H4 (cell line): ENCODE measurements around the gene BABAM2. TPM values are rescaled to one million over a fixed set of nuclear protein-coding genes. Genes with fewer than 3 reads are reported as not detected.

Source experiments
- DNase-seq: peaks from one replicate; pipeline ENCODE4 v3.0.0-alpha.2; 2015; ENCODE audit warnings: low spot score
- total RNA-seq: library from RNA; depleted of rRNA; stranded (reverse); fragments of >200 nt; shearing (Covaris generic); gene quantifications from 2 replicates; pipeline ENCODE4 v1.2.3, GENCODE V29; 2014

The BABAM2 gene
- total RNA-seq, 1 experiment from 2014 or later, result 20.7 TPM

DNA sequence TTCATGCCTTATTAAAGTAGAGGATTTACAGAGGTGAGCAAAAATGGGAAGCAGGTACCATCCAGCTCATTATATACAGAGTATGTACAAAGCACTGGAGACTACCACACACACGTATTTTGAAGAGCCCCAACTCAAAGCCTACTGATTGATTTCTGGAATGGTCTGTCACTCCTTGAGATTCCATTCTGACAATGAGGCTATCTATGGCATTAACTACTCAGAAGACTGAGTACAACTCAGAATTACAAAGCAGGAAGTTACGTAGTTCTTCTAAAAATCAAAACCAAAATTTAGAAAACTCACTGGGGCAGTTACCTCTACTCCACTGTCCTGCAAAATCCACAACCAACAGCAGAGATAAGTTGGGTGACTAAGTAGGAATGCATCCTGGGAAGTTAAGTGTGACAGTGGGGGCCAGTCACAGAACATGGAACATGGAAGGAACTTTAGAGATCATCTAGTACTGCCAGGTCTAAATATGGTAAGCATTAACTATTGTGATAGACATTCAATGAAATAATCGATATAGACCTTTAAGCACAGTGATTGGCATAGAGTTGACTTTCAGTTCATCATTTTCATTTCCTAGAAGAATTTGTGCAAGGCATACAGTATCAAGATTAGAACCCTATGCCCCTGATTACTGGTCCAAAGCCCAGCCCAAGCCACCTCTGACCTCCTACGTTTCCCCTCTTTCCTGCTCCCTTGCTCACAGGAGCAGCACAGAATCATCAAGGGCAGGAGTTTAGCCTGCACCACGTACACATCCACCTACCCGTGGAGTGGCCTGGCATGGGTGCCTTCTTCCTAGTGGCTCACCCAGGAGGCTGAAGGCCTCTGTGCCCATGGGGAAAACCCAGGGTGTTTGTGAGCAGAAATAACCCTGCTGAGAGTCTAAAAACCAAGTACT is 422.0 kb downstream of the BABAM2 start:
- no peak for DNase-seq

DNA sequence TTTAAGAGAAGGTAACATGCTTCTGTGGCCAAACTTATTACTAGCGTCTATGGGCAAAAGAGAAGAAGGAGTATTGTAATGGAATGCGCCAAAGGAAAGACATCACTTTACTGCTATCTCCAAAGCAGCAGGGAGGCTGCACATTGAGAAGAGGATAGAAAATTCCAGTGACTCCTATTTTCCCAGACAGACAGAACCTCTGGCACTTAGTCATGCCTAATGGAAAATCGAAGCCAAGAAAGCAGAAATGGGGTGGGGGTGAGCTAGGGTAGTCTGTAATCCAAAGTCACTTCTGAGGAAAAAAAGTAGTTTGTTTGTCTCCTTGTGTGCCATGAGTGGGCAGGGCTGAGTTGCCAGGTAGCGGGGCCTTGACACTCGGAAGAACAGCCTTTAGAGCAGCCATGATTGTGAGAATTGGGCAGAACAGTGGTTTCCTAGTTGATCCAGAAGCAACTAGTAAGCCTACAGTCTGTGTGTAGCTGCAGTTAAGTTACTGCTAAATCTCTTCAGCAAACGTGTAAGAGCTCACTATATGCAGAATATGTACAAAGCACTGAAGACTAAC is 422.8 kb downstream of the BABAM2 start:
- DNase-seq, result no peak

DNA sequence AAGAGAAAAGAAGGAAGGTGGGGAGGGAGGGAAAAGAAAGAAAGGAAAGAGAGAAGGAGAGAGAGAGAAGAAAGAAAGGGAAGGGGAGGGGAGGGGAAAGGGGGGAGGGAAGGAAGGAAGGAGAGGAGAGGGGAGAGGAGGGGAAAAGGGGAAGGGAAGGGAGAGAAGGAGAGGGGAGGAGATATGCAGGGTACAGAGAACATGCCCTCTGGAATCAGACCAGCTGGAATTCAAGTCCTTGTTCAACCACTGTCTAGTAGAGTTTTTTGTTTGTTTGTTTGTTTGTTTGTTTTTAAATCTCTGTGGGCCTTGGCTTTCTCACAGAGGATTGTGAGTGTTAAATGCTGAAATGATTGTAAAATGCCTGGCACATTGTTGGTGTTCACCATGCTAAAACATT is 424.4 kb downstream of the BABAM2 start:
- DNase-seq, result no peak

DNA sequence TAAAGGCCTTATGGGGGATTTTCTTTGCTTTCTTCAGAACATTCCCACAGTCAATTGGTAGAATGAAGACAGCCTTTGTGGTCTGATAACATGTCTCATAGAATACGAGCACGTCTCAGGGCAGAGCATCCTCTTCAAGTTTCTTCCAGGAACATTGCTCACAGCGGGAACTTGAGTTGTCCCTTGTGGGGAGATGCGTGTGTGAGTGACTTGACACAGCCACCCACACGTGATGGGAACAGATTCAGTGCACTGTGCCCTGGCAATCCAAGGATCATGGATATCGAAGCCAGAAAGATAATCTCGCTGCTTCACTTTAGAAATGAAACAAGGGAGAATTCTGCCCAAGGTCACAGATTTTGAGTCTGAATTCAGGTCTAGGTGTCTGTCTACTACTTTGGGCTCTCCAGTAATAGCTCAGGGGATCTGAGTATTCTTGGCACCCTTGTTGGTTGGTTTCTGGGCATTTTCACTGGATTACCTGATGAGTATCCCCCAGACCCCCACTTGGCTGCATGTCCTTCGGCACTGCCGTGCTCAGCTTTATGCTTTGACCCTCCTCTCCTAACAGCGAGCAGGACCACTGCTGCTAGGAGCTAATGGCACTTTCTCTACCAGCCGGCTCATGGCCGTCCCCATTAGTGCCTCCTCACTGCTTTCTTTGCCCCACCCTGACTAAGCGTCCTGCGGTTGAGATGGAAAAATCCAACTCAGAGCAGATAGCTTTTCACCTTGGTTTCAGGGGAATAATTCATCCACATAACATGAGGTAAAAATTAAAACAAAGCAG is 426.2 kb downstream of the BABAM2 start:
- DNase-seq, result no peak

DNA sequence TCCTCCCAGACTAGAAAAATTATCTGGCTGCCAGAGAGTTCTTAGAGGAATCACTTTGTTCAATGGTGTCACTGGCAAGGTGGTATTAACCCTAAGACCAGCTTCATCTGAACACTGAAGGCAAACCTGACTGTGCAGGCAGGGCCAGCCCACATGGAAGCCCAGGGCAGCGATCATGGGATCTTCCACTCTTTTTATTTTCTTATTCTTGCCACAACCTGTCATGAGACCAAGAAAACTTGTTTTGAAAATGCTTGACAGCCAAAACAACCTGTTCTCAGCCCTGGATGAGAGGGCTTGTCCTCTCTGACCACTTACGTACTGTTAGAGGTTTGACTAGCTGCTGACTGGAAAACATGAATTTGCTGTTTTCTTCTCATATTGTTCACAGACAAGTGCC is 426.9 kb downstream of the BABAM2 start:
- DNase-seq, result no peak

DNA sequence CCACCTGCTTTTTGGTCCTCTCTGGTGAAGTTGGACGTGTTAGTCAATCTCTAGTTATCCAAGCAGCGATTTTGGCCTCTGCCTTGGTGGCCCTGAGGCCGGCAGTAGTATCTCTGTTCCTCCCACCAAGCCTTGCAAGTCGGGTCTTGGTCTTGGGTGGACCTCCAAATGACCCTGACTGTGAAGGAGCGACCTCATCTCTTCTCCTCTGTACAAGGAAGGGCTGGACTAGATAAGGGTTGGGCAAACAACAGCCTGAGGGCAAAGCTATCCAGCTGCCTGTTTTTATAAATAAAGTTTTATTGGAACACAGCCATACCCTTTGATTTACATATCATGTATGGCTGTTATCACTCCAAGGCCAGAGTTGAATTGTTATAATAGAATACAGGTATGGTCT is 427.5 kb downstream of the BABAM2 start:
- no peak for DNase-seq

DNA sequence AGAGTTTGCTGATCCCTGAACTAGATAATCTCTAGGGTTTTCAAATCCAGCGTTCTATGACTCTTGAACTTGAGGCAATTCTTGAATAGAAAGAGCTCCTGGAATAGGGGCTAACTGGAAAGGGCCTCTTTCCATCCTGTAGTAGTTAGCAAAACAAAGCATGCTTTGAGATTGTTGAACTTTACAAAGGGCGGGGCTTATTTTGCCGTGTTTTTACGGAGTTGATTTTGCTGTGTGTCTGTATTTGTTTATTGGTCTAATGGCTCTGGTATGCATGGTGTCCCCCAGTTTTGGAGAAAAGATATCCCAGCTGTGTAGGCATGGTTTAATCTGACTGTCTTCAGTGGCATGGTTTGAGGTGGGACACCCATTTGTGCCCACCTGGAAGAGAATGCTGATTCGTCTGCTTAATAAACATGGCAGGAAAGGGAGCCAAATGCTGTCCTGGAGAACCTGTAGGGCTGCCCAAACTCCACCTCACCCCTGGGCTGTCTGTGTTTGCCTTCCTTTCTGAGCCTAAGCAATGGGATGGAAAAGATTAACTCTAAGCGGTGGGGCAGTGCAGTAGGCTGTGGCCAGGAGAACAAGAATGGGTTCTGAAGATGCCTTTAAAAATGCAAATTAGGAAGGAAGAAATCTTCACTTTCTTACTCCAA is 428.1 kb downstream of the BABAM2 start:
- DNase-seq, result no peak

DNA sequence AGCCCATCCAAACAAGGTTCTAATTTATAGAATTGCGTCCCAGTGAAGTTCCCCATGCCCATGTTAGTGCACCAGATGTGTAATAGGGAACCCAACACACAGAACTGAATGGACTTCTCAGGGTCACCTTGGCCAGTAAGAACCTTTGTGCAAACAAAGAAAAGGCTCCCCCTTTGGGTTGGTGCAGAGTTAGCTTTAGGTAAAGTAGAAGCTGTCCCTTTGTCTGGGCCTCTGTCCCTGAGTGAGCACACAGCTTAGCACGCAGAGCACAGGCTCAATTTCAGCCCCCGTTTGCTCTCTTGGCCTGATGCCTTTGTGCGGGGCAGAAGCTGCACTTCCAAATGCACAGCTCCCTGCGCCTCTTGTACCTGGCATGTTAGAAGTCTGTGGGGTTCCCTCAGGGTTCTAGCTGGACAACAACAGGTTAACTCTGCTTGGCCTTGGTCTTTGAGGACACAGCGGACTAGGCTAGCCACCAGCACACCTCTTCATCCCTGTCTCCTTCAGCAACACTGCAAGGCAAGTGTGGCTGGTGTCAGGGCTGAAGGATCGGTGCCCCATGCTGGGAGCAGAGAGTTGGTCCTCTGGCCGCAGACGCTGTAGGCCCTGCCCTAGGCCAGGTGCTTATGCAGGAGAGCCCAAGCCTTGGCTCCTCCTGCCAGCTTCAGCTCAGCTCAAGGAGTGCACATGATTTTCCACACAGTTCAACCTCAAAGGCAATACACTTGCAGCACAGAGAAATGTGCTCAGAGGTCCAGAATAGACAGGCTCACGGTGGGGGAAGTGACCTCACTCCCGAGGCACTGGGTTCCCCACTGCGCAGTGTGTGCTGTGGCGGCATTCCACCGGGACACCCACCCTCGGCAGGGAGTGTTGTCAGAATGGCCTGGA is 428.8 kb downstream of the BABAM2 start:
- no peak for DNase-seq

DNA sequence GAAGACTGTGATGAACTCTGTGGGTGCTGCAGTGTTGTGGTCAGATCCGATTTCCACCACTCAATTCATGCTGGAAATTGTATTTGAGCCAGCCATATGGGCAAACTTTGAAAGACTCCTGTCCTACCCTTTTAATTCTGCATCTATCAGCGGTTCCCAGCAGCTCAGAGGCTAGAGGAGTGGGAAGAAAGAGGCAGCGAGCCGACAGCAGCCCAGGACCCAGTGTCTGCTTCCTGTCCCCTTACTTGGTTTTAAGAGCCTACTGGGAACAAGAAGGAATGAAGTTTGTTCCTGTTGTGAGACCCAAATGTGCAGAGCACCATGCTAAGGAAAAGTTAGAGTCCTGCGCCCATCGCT is 429.5 kb downstream of the BABAM2 start:
- no peak for DNase-seq

DNA sequence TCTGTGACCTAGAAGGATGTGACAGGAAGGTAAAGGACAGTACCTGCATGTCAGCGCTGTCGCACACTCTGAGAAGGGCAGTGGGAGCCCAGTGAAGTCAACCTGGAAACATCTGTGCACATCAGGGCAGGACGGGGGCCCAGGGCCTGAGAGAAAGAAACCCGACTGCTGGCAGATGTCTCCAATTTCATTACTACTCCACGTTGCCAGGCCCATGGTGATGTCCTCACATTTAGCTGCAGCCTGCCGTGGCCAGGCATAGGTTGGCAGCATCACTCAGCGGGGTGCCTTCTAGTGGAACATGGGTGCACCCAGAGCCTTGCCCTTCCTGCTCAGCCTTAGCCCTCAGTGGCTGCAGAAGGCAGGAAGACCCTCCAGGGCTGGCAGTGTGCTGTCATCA is 429.8 kb downstream of the BABAM2 start:
- DNase-seq, result no peak

DNA sequence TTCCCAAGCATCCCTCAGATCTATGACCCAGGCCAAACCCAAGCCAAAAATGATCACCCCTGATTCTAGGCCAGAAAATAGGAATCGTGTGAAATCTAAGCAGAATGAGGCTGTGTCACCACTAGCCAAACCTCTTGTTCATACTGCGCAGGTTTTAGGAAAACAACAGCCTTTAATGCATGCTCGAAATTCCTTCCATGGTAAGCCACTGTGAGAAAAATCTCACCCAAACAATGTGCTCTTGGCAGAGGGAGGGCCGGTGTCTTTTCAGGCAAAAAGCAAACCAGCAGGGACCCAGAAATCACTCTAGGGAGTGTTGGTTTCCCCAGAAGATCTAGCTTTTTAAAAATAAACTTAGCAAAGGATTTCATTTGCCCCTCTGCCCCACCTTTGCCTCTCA is 430.9 kb downstream of the BABAM2 start:
- DNase-seq, result no peak

DNA sequence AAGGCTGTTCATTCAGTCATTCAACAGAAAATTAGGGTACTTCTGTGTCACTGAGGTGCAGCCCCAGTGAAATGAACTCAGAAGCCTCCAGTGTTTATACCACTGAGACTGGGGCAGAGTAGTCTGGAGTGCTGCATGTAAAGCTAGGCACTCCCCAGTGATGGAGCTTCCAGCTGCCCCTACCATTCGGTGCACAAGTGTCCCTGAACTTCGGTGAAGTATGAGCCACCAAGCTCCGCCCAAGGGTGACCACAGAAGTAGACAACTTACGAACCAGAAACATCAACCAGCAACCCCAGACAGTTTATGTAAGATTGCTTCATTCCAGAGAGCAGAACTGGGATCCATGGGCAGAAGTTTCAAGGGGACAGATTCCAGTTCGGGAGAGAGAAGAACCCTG is 431.5 kb downstream of the BABAM2 start:
- no peak for DNase-seq

DNA sequence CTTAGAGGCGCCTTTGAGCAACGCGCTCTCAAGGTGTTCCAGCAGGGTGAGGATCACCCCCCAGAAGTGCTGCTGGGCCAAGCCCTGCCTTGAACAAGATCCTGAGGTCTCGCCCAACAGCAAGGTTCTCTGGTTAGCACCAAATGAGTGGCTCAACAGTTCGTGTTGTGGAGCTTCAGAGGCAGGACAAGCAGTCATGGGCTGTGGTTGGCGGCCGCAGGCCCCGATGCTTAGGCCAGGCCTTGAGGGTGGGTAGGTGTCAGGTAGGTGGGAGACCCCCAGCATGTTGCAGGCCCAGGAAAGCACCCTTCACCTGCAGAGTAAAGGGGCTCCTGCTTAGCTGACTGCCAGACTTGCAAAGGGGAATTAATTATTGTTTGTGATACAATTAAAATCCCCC is 431.9 kb downstream of the BABAM2 start:
- DNase-seq, result no peak

DNA sequence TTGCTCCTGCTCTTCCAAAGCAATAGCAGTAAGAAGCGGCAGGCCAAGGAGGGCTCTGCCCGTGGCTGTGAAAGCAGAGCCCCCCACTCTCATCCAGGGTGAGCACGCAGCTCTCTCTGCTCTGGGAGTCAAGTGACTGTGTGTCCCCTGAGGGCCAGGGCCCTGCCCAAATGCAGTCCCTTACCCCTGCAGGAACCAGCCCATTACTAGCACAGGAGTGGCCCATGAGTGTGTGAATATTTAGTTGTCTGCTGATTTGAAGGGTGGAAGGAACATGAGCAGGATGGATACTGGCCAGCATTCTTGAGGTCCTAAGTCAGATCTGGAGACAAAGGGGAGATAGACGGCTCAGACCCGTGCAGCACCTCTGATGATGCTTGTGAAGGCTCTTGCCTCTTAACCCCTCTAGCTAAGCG is 432.5 kb downstream of the BABAM2 start:
- no peak for DNase-seq

DNA sequence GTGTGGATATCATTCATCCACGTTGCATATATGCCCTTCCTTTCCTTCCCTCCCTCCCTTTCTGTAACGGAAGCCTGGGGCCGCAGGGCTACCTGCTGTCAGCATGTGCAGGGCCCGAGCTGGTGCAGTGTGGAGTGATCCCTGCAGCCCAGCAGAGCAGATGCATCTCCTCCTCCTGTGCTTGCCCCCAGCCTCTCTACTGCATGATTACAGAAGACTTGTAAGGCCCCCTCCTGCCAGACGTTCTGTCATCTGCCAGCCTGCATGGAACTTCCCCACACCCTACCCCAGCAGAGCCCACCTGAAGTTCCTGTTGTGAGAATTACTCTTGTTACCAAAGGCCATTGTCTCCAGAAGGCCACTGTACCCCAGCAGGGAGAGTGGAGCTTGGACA is 434.6 kb downstream of the BABAM2 start:
- no peak for DNase-seq

DNA sequence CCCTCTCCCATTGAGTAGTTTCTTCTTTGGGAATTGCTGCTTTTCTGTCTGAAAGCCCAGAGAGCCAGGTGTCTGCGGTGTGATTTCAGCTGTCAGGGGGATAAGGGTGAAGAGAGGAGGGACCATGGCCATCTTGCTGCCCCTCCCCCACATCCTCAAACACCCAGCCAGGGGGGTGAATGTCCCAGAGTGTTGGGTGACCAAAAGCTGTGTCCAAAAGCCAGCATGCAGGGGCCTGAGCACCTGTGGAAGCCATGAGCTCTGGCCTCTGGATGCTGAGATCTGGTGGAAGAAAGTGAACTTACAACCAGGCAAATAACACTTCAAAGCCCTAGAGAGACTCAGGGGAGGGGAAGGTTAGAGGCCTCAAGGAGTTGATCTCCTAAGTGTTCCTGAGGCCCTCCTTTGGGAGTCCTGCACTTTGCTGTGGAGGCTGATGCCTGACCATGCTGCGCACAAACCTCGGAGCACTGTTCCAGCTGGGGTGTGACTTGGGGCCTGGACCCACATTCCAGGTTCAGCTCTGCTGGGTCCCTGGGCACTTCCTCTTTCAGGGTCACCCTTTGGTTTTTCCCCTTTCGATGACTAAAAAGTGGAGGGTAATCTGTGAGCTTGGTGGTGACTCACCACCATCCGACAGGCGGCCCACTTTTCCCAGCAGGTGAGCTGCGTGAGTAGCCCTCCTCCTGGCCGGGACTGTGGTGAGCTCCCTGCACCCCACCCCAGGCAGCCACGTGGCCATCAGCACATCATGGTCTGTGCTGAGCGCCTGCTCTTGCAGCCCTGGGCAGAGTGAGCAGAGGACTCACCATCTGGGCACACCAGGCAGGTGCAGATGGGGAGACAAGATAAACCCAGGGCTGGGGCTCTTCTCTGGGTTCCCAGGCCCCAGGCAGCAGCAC is 435.3 kb downstream of the BABAM2 start:
- peak; percentile 17 for DNase-seq

DNA sequence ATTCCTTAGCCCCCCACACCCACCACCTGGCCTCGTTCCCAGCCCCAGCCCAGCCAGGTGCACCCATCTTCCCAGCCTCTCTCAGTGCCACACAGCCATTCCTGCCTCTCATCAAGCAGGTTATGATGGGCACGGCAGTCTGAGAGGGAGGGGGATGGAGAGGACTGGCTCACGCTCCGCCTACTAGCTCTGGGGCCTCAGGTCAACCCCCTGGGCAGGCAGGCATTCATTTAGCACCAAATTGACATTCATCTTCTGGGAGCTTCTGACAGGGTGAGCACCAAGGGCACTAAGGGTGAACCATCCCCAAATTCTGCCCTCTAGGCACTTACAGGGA is 435.9 kb downstream of the BABAM2 start:
- no peak for DNase-seq

DNA sequence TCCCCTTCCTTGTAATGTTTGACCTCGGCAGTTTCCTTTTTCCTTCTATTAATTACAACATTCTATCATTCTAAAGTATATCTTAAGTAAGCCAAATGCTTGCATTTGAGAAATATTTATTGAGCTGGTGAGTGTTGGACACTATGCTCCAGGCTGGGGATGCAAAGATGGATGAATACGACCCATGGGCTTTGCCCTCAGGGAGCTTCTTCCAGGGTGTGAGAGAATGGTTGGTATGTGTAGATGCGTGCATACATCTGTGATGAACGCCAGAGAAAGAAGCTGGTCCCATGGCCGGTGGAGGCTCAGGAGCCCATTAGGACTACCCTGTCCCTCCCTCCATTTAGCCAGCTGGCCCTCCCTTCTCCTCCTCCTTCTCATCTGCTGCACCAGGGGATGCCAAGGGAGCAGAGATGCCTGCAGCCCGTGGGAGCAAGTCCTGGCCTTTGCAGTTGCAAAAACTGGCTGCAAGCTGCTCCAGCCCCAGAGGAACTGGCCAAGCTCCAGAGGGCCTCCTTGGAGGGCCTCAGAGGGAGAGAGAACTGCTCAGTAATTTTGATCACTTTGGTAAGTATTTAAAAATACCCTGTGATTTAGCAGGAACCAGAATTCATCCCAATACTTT is 436.5 kb downstream of the BABAM2 start:
- DNase-seq, result no peak

DNA sequence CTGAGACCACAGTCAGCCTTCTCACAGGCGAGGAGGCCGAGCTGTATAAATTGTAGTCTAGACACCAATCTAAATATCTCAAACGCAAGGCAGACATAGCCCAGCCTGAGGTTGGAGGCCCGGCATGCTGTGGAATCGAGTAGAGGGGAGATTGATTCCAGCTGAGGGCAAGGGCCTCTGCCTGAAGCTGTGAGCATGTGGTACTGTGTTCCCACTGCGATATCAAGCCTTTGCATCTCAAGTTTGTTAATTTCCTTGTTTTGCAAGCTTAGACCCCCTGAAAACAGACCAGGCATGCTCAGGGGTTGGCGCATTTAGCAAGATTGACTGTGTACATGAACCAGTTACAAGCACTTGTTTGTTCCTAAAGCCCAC is 437.0 kb downstream of the BABAM2 start:
- DNase-seq, result no peak
